Endothelial cell of umbilical vein (primary cell): ENCODE data around the gene TGFB1.

Experiments
- EZH2 ChIP-seq: IDR thresholded peaks from 2 replicates; pipeline ENCODE4 v1.6.1; 2012; ENCODE audit warnings: borderline replicate concordance, low read depth, mild to moderate bottlenecking, moderate library complexity, low read length, inconsistent platforms; ENCODE audit not compliant: severe bottlenecking
- JUN ChIP-seq: IDR thresholded peaks from 2 replicates; pipeline ENCODE4 v1.6.1; 2011; ENCODE audit warnings: borderline replicate concordance, low read depth; ENCODE audit not compliant: insufficient read length, insufficient read depth
- MAX ChIP-seq: IDR thresholded peaks from 2 replicates; pipeline ENCODE4 v1.6.1; 2011; ENCODE audit not compliant: insufficient read depth, insufficient read length
- POLR2A ChIP-seq: IDR thresholded peaks from 2 replicates; pipeline ENCODE4 v1.6.1; 2012; ENCODE audit warnings: low read depth, mild to moderate bottlenecking, control low read depth, low read length
- TF ChIP-seq, protein P1 (sequence below), 2 donors: IDR thresholded peaks; 1 replicate in 1 of 2; 2 replicates in 1 of 2; pipeline ENCODE4 v1.5.1; 2011; ENCODE audit warnings: low read length in 2 of 2, mild to moderate bottlenecking in 2 of 2, moderate library complexity in 2 of 2, control low read depth in 1 of 2, inconsistent platforms in 1 of 2, low read depth in 1 of 2; ENCODE audit not compliant: insufficient read depth in 1 of 2; ENCODE audit errors: extremely low read depth in 1 of 2

DNA sequence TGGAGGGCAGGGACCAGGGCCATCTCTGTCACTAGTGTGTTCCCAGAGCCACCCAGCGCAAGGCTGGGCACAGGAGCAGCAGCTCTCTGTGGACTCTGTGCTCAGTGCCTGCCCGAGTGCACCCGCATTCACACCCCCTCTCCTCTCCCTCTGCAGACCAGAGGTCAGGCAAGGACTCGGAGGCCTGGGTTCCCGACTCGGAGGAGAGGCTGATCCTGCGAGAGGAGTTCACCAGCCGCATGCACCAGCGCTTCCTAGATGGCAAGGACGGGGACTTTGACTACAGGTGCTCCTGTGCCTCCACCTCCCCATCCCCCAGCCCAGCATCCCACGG, 33.6 kb downstream of the TGFB1 start:
- TF ChIP-seq, protein P1, sequence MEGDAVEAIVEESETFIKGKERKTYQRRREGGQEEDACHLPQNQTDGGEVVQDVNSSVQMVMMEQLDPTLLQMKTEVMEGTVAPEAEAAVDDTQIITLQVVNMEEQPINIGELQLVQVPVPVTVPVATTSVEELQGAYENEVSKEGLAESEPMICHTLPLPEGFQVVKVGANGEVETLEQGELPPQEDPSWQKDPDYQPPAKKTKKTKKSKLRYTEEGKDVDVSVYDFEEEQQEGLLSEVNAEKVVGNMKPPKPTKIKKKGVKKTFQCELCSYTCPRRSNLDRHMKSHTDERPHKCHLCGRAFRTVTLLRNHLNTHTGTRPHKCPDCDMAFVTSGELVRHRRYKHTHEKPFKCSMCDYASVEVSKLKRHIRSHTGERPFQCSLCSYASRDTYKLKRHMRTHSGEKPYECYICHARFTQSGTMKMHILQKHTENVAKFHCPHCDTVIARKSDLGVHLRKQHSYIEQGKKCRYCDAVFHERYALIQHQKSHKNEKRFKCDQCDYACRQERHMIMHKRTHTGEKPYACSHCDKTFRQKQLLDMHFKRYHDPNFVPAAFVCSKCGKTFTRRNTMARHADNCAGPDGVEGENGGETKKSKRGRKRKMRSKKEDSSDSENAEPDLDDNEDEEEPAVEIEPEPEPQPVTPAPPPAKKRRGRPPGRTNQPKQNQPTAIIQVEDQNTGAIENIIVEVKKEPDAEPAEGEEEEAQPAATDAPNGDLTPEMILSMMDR (IDR thresholded peaks at IDR 0.05; ENCODE audit: extremely low read depth in 1 of 2, insufficient read depth in 1 of 2, low read depth in 1 of 2, low read length in 2 of 2): no peak
- TF ChIP-seq MAX (no peak), POLR2A (no peak), JUN (no peak), EZH2 (no peak)
